Activated effector memory CD4-positive, alpha-beta T cell treated with Interleukin-2 at 50 U/mL for 16 hours (primary cell): ENCODE measurements around the gene MYO3B.

Source experiments
- DNase-seq: peaks from one replicate; pipeline ENCODE4 v3.0.0-alpha.2; 2020

Gene MYO3B

DNA sequence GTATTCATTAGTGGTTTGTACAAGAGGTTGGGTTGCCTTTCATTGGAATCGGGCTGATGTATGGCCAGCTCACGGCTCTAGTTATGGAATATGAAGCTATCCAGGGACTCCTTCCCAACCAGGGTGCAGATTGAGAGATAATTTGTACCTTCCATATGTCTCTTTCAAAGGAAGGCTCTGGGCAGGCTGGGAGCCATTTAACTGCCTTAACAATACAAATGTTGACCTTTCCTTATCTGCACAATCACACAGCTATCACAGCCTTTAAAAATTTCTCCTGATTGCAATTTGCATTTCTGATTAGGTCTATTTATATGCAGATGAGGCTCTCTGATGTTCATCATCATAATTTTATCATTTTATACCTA is 58.7 kb downstream of the MYO3B start:
- DNase-seq: no peak

DNA sequence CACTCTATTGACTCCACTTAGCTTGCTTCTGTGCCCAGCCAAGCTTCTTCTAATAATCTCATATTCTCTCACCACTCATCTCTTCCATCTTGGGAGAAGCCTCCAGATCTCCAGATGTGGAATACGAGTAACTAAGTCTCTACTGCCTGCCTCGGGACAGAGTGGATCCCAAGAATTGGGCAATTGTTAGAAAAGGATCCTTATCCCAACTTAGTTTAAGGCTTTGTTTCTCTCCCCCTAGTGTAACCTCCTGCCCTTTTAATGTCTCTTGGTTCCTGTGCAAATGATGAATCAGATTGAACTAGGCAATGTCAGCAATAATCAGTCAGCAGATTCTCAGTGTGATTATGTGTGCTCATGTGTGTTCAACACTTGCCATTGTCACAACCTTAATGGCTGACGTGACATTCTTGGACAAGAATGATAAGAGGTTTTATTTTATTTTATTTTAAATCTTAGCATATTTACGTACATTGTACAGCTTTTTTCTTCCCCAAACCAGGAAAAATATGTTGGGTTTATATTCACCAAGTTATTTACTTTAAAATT is 59.7 kb downstream of the MYO3B start:
- no peak for DNase-seq

GRCh38 chr2:170238776-170239175 is 60.8 kb downstream of the MYO3B start:
- no peak for DNase-seq

DNA sequence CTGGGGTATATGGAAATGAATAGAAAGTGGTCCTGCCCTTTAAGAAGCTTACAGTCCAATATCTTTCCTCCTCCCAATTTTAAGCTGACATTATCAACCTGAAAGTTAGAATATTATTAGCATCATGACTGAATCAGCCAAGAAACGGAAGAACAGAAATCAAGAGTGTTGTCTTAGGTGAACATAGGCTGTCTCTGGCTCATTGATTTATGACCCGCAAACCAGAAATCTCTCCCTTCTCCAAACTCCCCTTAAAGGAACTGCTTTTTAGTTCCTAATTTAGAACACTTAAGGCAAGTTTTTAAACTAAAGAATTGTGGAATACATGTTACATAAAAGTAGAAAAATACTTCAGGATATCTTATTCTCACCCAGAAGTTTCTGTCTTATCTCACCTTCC is 62.7 kb downstream of the MYO3B start:
- no peak for DNase-seq

GRCh38 chr2:170241756-170242155 is 63.8 kb downstream of the MYO3B start:
- no peak for DNase-seq

- DNase-seq: no peak
Observed at GRCh38 chr2:170243118-170243837, 65.3 kb downstream of the MYO3B start.

GRCh38 chr2:170243898-170244297 is 66.0 kb downstream of the MYO3B start:
- DNase-seq: no peak

GRCh38 chr2:170244555-170244954 is 66.6 kb downstream of the MYO3B start:
- no peak for DNase-seq

GRCh38 chr2:170245312-170245711 is 67.4 kb downstream of the MYO3B start:
- no peak for DNase-seq

- DNase-seq: no peak
Observed at GRCh38 chr2:170247333-170247732, 69.4 kb downstream of the MYO3B start.

DNA sequence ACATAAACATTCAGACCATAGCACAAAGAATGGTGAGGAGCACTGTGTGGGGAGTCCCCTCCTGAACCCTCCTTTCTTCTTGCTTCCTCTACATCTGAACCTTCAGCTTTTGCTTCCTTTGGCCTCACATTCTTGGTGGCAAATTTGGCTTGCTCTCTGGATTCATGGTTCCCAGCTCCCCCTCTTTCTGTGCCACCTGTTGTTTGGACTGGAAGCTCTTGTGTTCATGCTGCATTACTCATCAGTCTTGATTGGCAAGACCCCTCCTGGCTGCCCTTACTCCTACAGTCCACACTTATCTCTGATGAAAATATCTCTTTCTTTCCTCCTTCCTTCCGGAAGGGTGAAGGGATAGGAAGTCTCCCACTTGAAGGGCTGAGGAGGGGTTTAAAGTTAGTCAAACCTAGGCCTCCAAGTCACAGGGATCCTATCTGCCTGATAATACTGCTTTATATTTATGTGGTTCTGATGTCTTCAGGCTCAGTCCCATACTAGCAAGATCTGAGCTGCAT is 70.0 kb downstream of the MYO3B start:
- DNase-seq: no peak

DNA sequence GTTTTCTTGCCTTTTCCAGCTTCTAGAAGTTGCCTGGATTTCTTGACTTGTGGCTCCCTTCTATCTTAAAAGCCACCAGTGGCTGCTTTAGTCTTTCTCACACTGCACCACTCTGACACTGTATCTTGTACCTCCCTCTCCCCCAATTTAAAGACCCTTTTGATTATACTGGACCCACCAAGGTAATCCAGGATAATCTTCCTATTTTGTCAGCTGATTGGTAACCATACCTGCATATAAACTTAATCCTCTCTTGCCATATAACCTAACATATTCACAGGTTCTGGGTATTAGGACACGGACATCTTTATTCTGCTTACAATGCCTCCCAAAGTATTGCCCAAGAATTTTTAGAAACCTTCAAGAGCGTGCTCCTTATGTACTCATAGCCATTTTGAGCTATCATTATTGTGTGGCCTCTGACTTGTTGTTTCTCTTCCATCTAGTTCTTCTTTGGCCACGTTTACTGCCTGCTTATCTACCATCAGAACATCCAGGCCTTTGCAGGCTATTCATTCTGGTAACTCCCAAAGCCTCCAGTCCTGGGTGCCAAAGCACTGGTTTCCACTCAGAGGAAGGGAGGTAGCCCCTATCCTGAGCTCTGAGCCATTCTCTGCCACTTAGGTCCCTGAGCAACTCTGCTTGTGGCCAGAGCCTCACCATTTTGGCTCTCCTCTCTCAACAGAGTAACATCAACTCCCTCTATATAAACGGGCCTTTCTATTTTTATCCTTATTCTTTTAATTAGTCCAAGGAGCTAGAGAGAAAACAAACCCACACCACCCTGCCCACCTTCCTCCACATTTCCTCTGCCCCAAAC is 70.8 kb downstream of the MYO3B start:
- no peak for DNase-seq

DNA sequence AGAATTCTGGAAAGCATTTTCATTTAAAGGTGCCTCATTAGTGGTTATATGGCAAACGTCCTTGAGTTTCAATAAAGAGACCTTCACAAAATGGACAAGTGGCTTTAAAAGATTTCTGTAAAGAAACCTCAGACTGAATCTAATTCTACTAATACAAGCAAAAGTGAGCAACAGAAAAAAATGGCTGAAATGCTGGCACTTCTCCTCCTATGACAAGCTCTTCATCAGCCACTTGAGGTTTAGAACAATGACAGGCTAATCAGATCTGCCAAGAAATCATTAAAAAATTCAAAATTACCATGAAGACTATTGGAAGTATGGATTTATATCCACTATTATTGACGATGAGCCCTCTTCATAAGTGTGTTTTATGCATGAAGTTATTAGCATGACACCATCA is 71.8 kb downstream of the MYO3B start:
- DNase-seq: no peak

GRCh38 chr2:170250584-170250983 is 72.6 kb downstream of the MYO3B start:
- DNase-seq: no peak

- DNase-seq: no peak
Observed at GRCh38 chr2:170252414-170252813, 74.5 kb downstream of the MYO3B start.

DNA sequence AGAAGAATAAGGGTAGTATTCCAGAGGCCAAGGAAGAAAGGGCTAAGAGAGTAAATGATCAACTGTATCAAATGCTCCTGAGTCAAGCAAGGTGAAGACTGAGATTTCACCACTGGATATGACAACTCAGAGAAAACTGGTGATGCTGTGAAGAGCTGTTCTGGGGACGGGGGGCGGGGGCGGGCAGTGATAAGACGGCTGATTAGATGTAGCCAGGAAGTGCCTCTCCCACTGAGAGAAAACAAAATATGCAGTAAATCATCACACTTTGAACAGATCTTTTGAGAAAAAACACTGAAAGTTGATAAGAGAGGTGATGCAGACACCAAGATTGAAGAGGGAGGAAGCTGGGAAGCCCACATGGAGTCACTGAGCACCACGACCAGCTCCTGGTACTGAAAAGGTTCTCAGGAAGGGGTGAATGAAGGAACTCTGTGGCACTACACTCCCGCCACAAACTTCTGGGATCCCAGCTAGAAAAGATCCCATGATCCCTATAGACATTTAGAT is 75.8 kb downstream of the MYO3B start:
- DNase-seq: no peak

DNA sequence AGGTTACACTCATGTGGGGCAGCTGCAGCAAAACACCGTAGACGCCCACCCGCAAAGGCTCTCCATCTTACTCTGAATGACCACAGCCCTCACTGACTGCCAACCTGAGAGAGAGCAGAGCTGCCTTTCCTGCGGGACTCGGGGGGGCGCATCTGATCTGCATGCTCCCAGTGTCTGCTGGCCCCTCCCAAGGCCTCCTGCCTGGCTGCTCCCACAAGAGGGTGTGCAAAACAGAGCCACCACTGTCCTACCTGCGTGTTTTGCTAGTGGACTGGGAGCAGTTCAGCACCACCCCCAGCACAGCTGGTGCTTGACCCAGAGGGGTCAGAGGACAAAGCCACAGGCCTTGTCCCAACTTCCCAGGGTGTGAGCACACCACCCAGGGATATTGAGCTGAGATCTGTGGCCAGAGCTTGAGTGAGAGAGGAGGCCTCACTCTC is 76.4 kb downstream of the MYO3B start:
- DNase-seq: no peak

DNA sequence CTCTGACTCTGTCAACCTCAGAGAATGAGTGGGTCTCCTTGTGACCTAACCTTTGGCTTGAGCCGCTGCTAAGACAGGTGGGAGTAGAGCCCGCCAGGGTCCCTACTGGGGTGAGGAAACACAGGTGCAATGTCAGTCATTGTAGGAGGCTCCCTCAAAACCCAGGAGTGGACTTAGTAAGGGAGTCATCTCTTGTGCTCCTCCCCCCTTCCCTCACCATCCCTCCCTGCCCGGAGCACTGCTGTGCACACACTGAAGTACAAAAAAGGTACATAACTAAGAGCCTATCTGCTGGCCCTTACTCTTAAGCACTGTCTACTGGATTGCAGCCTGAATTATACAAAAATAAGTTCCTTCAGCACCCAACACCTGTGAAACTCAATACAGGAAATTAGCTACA is 77.2 kb downstream of the MYO3B start:
- DNase-seq: no peak

- DNase-seq: no peak
Observed at GRCh38 chr2:170255971-170256370, 78.0 kb downstream of the MYO3B start.

DNA sequence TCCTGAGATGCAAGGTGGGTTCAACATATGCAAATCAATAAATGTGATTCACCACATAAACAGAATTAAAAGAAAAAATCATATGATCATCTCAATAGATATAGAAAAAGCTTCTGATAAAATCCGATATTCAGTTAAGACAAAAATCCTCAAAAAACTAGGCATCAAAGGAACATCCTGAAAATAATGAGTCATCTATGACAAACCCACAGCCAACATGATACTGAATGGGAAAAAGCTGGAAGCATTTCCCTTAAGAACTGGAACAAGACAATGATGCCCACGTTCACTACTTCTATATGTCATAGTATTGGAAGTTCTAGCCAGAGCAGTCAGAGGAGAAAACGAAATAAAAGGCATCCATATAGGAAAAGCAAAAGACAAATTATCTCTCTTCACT is 80.4 kb downstream of the MYO3B start:
- DNase-seq: no peak

DNA sequence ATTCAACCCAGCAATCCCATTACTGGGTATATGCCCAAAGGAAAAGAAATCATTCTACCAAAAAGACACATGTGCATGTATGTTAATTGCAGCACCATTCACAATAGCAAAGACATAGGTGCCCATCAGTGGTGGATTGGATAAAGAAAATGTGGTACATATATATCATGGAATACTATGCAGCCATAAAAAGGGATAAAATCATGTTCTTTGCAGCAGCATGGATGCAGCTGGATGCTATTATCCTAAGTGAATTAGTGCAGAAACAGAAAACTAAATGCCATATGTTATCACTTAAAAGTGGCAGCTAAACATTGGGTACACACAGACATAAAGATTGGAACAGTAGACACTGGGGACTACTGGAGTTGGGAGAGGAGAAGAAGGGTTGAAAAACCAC is 82.2 kb downstream of the MYO3B start:
- no peak for DNase-seq

DNA sequence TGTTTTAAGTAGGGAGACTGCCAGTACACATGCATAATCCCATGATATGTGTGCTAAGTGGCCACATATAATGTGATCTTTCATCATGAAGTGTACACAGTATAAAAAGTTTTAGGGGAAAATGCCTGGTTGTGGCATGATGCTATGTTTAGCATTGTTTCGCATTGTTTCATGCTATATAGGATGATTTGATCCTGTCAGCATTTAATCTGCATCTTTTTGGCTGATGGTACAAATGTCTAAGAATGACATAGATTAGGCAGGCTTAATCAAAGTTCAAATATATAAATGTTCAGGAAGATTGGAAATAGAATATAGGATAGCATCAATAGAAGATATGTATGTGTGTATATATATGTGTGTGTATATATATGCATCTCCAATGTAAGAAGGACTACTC is 83.6 kb downstream of the MYO3B start:
- DNase-seq: no peak

DNA sequence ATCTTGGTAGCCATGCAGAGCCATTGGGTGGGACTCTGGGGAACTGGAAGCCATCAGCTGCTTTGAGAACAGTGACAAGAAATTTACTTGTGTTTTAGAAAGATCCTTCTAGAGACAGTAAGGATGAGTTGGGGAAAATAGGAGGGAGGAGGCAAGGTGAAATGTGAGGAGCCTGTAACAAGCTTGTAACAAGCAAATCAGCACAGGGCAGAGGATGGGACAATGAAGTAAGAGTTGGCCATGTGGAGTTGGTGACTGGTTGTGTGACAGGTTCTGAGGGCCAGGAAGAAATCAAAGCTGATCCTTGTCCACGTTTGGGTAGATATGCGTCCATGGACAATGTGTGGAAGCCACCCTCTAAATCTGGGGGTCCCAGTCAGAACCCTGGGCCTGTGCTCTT is 84.4 kb downstream of the MYO3B start:
- no peak for DNase-seq

- no peak for DNase-seq
Observed at GRCh38 chr2:170262806-170263205, 84.9 kb downstream of the MYO3B start.
